ENCODE measurements around the gene SPO11. TPM values are rescaled to one million over a fixed set of nuclear protein-coding genes. Genes with fewer than 3 reads are reported as not detected.

The SPO11 gene
- total RNA-seq, 1 donor from 2014 or later: not detected

GRCh38 chr20:57374931-57375651 is 45.5 kb downstream of the SPO11 start:
- no peak for DNase-seq (ENCODE audit: low read depth)
- H3K4me3 ChIP-seq (ENCODE audit: low read depth, low read length): no peak overlapping the region
- no peak for TF ChIP-seq CTCF (conservative IDR thresholded peaks at IDR 0.05; ENCODE audit: low read depth, low read length)

GRCh38 chr20:57375652-57376230 is 46.1 kb downstream of the SPO11 start:
- DNase-seq (ENCODE audit: low read depth): no peak
- H3K4me3 ChIP-seq (ENCODE audit: low read depth, low read length): no peak overlapping the region
- no peak for TF ChIP-seq CTCF (conservative IDR thresholded peaks at IDR 0.05; ENCODE audit: low read depth, low read length)

- no peak overlapping the region for H3K4me3 ChIP-seq (ENCODE audit: low read depth, low read length)
- no peak for DNase-seq (ENCODE audit: low read depth)
These were observed 47.7 kb downstream of the SPO11 start for GRCh38 chr20:57377350-57377749.

GRCh38 chr20:57378107-57378506 is 48.5 kb downstream of the SPO11 start:
- DNase-seq (ENCODE audit: low read depth): no peak
- H3K4me3 ChIP-seq (ENCODE audit: low read depth, low read length): no peak overlapping the region
- TF ChIP-seq CTCF (conservative IDR thresholded peaks at IDR 0.05; ENCODE audit: low read depth, low read length): no peak

More at GRCh38 chr20:57377350-57377749, 47.7 kb downstream of the SPO11 start:
- TF ChIP-seq CTCF (conservative IDR thresholded peaks at IDR 0.05; ENCODE audit: low read depth, low read length): no peak

- H3K4me3 ChIP-seq (ENCODE audit: low read depth, low read length): no peak overlapping the region
- TF ChIP-seq CTCF (conservative IDR thresholded peaks at IDR 0.05; ENCODE audit: low read depth, low read length): no peak
- DNase-seq (ENCODE audit: low read depth): no peak
These were observed 49.2 kb downstream of the SPO11 start for GRCh38 chr20:57378646-57379262.

- no peak for DNase-seq (ENCODE audit: low read depth)
- no peak overlapping the region for H3K4me3 ChIP-seq (ENCODE audit: low read depth, low read length)
- no peak for TF ChIP-seq CTCF (conservative IDR thresholded peaks at IDR 0.05; ENCODE audit: low read depth, low read length)
These were observed 49.7 kb downstream of the SPO11 start for GRCh38 chr20:57379263-57379647.
